Left cardiac atrium (tissue), 4 donors: ENCODE data around the gene CAMSAP1. TPM values are rescaled to one million over a fixed set of nuclear protein-coding genes. Genes with fewer than 3 reads are reported as not detected.

Experiments
- ATAC-seq, 2 donors: fragments of 200-7000 bp; cut with Tn5 transposase; one replicate each; pipeline ENCODE4 v1.9.1; 2020; ENCODE audit warnings: mild to moderate bottlenecking in 2 of 2, moderate library complexity in 2 of 2
- DNase-seq: peaks from one replicate; pipeline ENCODE4 v3.0.0-alpha.2; 2020
- intact Hi-C, 2 donors: fragments of 100-400 bp; cut with DNase I; formaldehyde crosslinking; loops; one replicate each; pipeline versions ENCODE4 v1.14.1 to v1.15.1; 2022 to 2023
- total RNA-seq, 2 donors: library from RNA; stranded (reverse); fragmentation: NEBNext Ultra II Directional; extraction: Animal tissue kit (Norgen Biotek cat#: 25700); gene quantifications; one replicate each; pipeline ENCODE4 v1.2.1, GENCODE V29; 2021
- donor health status: DM: no; HTN: yes; CAD: no.
- donor health status: DM: no; HTN: yes; CAD: no; lungs with severe emphysema.
- donor health status: DM: yes; HTN: yes; CAD: no.
- donor health status: Dilated cardiomyopathy.

CAMSAP1 gene
- total RNA-seq, 2 donors from 2014 or later = 17.2 to 17.6 TPM

DNA sequence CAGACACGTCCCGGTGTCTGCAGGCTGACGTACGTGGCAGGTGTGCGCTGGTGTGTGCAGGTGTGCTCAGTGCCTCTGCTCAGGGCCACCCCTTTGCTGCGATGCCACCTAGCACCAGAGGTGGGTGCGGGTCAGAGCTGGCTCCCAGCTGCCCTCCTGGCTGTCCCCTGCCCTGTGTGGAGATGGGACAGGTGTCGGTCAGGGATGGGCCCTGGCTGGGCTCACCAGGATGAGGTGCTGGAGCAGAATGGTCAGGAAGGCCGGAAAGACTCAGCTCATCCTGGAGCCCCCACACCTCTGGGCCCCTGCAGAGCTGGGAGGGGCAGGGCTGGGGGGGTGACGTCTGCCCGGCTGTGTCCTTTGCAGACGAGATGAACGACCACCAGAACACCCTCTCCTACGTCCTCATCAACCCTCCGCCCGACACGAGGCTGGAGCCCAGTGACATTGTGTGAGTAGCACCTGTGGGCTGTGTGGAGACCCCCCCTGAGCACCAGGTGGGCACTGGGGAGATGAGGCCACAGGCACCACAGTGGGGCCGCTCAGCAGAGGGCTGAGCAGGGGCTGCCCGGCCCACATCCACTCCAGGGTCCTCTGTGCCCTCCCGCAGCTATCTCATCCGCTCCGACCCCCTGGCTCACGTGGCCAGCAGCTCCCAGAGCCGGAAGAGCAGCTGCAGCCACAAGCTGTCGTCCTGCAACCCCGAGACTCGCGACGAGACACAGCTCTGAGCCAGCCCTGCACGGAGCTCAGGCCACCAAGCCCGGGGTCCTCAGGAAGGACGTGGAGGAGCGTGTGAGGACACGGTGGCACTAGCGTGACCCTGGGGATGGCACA is 115.7 kb downstream of the CAMSAP1 start:
- DNase-seq (no peak), ATAC-seq (no peak)
- intact Hi-C loops = loop anchor here in 1 of 2 donors (10.0 kb wide), 1 partner anchor 333 kb away; no protein-coding TSS in a partner anchor

DNA sequence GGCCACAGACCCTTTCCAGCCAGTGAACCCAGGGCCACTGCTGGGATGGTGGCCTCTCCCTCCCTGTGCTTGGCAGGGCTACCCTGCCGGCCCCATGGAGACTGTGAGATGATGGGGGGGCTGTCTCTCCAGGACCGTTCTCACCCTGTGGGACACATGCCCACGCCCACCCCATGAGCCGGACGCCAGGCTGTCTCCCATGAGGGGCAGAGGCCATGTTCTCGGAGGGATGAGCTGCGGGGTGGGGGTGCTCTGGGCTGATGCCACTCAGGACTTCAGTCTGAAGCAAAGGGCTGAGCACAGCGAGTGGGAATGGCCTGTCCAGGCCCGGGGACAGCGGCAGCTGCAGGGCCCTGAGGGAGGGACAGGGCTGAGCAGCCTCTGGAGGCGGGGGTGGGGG is 116.5 kb downstream of the CAMSAP1 start:
- DNase-seq (no peak), ATAC-seq (no peak)
- intact Hi-C loops = loop anchor here in 1 of 2 donors (10.0 kb wide), 1 partner anchor 334 kb away; no protein-coding TSS in a partner anchor

DNA sequence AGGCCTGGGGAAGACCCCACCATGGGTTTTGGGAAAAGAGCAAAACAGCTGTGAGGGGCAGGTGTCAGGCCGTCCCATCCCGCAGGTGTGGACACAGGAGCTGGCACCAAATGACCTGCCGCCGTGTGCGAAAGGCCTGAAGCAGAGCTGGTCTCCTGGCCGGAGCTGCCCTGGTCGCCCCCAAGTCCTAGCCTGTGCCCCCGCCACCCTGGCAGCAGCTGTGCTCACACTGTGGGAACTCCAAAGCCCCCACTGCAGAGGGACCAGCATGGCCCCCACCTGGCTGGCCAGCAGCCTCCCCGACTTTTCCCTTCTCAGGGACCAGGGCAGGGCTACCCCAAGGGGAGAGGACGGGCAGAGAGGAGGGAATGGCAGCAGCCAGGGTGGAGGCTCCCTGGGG is 117.0 kb downstream of the CAMSAP1 start:
- ATAC-seq = no peak
- intact Hi-C loops = loop anchor here in 1 of 2 donors (10.0 kb wide), 1 partner anchor 334 kb away; no protein-coding TSS in a partner anchor
- DNase-seq = no peak

DNA sequence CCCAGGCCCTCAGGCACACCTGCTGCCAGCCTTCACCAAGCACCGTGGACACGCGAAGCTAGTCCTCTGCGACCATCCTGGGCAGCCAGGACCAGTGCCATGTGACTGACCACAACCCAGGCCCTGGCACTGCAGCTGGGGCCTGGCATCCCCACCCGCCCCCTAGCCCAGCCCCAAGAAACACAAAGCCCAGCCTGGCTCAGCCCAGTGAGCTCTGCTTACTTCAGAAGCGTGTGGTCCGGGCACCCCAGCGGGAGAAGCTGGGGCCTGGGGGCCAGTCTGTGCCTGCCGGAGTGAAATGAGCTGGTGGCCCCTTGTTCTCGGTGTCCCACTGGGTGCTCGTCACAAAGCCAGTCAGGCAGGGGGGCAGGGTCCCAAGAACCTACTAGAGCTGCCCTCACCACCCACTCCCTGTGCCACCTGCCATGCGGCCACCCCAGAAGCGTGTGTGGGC is 117.5 kb downstream of the CAMSAP1 start:
- DNase-seq (no peak), ATAC-seq (no peak)
- intact Hi-C loops = loop anchor here in 1 of 2 donors (10.0 kb wide), 1 partner anchor 335 kb away; no protein-coding TSS in a partner anchor

DNA sequence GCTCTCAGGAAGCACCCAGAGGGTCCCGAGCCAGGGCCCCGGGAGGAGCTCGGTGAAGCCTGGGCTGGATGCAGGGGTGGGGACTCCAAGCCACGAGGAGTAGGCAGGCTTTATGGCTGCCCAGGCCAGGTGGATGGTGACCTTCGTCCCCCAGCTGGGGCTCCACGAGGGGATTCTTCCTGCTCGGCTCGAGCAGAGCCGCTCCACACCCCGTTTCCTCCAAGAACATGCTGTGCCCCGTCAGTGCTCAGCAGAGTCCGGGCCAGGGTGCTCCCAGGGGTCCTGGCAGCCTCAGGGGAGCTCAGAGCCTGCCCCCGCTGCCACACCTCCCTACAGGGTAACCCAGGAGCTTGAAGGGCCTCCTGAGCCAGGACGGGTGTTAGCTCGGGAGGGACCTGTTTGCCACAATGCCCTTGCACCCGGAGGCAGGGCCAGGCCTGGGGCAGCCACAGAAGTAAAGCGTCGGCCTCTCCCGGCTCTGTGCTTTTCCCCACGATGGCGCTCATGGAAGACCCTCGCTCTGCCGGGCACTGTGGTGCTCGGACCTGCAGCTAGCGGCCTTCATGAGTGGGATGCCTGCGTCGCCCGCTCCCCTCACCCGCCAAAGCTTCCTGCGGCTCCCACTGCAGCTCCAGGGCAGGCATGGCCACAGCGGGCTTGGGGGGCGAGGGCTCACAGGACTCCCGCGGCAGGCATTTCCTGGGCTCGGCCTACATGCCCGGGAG is 118.6 kb downstream of the CAMSAP1 start:
- ATAC-seq (no peak), DNase-seq (no peak)
- intact Hi-C loops = no loop called here

DNA sequence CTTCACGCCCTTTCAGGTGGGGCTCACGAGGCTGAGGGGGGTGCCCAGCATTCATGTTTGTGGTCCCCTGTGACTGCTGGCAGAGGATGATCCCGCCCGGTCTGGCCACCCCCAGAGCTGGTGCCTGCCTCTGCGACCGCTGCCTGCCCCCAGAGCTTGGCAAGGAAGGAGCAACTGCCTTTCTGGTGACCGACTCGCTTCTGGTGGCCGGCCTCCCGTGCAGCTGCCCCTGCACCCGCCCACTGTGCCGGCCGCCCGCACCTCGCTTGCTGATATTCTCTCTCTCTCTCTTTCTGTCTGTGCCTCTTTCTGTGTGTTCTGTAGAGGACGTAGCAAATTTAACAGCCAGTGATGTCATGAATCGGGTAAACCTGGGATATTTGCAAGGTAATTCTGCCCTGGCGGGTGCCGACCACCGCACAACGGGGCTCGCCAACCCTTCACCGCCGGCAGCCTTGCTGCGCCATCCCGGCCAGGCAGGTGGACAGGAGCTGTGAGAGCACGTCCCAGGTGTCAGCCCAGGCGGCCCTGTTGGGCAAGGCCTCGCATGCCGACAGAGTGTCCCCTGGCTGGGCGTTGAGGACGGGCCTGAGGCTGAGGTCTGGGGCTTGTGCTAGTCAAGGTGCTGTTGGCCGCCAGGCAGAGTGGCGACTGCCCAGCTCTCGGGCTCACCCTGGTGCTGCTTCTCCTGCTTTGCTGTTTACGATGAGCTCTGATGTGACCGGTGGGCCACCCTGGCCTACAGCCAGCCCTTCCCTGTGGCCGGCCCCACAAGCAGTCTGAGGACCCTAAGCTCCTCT is 119.4 kb downstream of the CAMSAP1 start:
- DNase-seq = no peak
- intact Hi-C loops = no loop called here
- no peak for ATAC-seq

DNA sequence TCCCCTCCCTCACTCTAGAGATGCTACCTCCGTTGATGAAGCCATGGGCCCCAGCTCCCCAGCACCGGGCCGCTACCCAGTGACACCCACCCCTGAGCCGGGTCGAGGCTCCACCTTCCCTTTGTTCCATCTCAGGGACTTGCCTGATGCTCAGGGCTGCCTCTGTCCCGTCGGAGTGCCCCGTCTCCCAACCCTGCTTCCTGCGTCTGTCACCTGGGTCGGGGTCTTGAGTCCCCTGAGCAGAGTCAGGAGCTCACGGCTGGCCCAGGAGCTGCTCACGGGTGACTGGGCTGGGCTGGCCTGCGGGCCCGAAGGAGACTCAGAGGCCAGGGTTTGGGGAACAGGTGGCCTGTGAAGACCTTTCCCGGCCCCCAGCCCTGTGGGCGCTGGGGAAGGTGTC is 120.0 kb downstream of the CAMSAP1 start:
- no peak for DNase-seq
- ATAC-seq = no peak

DNA sequence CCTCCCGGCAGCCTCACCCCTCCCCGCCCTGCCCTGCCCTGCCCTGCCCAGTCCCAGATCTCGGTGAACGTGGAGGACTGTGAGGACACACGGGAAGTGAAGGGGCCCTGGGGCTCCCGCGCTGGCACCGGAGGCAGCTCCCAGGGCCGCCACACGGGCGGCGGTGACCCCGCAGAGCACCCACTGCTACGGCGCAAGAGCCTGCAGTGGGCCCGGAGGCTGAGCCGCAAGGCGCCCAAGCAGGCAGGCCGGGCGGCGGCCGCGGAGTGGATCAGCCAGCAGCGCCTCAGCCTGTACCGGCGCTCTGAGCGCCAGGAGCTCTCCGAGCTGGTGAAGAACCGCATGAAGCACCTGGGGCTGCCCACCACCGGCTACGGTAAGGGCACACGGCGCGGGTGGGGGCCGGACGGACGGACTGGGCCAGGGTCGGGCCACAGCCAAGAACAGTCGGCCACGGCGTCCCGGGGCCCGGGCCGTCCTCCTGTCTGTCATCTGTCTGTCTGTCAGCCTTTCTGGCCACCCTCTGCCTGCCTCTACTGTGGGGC is 121.1 kb downstream of the CAMSAP1 start:
- intact Hi-C loops = no loop called here
- ATAC-seq = no peak
- DNase-seq = no peak

More for the DNA sequence above, 120.0 kb downstream of the CAMSAP1 start:
- intact Hi-C loops = no loop called here

DNA sequence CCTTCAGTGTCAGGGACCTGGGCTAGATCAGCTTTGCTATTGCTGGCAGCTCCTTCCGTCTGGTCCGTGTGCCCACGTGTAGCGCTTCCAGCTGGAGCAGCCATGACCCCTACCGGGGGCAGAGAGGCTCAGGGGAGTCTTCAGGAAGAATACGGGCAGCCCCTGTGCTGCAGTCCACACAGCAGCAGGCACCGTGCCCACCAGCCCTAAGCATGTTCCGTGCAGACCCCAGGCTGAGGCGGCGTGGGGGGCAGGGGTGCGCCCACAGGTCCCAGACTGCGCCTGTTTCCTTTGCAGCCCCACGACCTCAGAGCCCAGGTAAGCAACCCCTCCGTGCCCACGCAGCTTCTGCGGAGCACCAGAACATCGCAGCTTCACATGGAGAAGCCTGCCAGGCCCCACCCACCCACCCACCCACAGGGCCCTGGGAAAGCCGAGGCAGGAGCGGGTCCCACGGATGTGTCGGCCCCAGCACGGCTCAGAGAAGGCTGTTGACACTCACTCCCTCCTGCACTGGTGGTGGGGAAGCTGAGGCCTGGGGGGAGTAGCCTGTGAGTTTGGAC is 122.3 kb downstream of the CAMSAP1 start:
- DNase-seq = no peak
- no peak for ATAC-seq
- intact Hi-C loops = no loop called here

DNA sequence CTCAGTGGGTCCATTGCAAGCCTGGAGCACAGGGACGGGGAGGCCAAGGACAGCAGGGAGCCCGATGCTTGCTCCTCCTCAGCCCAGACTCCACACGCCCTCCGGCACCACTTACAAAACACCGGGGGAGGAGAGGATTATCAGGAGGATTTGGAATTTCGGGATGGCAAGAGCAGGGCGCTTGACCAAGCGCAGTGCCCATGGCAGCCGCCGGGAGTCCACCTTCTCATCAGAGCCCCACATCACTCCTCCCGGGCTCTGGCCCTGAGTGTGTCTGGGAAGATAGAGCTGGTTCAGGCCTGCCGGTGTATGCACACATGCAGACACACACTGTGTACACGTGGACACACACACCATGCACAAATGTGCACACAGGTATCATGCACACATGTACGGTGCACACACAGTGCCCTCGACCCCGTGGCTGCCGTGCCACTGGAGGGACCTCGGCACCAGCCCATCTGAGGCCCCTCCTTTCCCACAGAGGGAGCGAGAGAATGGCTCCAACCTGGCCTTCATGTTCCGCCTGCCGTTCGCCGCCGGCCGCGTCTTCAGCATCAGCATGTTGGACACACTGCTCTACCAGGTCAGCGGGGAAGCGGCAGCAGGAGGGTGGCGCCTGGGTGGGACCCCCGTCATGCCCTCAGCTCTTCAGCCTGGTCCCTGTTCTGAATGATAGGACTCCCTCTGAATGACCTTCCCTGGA is 123.7 kb downstream of the CAMSAP1 start:
- intact Hi-C loops = no loop called here
- no peak for DNase-seq
- ATAC-seq = no peak

DNA sequence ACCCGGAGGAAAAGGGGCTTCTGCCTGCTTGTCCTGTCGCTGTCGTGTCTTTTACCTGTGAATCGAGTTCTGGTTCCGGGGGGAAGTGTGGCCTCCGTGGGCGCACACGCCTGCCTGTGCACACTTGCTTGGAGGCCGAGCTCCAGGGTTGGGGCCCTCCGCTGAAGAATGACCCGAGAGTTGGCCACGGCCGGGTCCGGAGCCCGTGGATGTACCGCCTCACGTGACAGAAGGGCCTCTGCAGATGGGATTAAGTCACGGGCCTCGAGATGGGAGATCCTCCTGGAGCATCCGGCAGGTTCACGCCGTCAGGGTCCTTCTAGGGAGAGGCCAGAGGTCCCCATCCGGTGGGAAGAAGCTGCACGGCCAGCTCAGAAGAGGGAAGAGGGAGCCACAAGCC is 124.4 kb downstream of the CAMSAP1 start:
- intact Hi-C loops = no loop called here
- DNase-seq = no peak
- no peak for ATAC-seq

DNA sequence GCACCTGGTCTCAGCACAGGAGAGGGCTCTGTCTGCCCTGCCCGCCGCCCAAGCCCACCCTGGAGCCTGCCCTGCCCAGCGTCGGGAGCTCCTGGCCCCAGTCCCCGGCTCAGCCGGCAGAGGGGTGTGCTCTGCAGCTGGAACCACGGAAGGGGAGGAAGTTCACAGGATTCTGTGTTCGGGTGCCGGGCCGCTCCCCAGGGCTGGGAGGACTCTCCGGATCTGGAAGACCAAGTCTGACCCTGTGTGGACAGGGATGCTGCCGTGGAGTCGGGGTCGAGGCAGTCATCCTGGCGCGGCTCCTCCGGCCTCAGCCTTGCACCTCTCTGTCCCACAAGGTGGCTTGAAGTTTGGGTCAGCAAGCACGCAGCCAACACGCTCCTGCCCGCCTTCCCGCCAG is 126.7 kb downstream of the CAMSAP1 start:
- DNase-seq (no peak), ATAC-seq (no peak)
- intact Hi-C loops = no loop called here

DNA sequence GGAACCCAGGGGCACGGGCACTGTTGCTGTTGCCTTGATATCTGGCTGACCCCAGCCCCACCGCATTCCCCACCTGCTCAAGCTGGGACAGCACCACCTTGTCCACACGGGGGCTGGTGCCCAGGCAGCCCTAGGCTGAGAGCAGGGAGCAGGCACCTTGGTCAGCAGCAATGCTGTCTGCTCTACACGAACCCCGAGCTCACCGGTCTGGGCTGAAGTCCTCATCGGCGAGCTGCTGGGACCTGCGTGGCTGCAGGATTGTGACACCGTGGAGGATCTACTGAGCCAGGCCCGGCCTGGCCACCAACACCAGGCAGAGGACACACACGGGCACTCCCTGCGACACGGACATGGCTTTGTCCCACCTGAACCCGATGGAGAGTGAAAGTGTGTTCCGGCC is 127.3 kb downstream of the CAMSAP1 start:
- no peak for DNase-seq
- ATAC-seq = no peak

DNA sequence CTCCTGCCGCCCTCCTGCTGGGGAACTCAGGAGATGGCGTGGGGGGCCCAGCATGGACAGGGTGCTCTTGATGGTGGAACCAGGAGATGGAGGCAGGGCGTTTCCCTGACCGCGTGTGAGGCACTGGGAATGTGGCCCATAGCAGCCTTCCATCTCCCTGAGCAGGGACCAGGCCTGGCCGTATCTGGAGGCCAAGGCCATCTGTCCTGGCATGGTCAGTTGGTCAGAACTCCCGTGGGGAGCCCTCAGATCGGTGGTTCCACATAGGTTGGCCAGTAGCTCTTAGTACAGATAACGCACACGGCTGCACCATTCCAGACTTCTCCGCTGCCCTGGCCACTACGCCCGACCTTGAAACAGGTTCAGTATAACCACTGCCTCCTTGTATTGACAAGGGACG is 127.8 kb downstream of the CAMSAP1 start:
- no peak for DNase-seq
- ATAC-seq = no peak
- intact Hi-C loops = no loop called here

More for the DNA sequence above, 127.3 kb downstream of the CAMSAP1 start:
- intact Hi-C loops = no loop called here

DNA sequence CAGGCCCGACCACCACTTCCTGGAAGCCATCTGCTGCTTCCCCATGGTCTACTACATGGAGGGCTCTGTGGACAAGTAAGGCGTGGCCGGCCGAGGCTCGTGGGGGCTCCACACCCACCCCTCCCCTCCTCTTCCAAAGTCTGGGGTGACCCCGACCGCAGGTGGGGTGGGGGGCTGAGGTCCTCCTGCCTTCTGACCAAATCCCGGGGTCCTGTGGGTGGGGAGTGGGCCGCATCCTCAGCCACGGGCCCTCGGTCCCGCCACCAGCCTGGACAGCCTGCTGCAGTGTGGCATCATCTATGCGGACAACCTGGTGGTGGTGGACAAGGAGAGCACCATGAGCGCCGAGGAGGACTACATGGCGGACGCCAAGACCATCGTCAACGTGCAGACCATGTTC is 128.9 kb downstream of the CAMSAP1 start:
- DNase-seq = no peak
- intact Hi-C loops = no loop called here
- no peak for ATAC-seq

DNA sequence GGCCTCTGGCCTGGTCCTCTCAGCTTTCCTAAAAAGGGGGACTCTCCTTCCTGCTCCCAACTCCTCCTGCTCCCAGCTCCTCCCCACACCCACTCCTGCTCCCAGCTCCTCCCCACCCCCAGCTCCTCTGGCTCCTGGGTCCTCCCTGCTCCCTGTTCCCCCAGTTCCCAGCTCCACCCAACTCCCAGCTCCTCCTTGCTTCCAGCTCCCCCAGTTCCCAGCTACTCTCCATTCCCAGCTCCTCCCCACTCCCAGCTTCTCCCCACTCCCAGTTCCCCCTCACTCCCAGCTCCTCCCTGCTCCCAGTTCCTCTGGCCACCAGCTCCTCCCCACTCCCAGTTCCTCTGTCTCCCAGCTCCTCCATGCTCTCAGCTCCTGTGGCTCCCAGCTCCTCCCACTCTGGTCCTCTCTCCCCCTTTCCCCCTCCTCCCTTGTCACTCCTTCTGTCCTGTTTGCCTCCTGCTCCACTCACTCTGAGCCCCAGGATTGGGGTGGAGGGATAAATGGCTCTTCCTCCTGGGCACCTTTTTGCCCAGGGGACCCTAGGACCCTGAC is 129.6 kb downstream of the CAMSAP1 start:
- ATAC-seq (no peak), DNase-seq (no peak)
- intact Hi-C loops = no loop called here

DNA sequence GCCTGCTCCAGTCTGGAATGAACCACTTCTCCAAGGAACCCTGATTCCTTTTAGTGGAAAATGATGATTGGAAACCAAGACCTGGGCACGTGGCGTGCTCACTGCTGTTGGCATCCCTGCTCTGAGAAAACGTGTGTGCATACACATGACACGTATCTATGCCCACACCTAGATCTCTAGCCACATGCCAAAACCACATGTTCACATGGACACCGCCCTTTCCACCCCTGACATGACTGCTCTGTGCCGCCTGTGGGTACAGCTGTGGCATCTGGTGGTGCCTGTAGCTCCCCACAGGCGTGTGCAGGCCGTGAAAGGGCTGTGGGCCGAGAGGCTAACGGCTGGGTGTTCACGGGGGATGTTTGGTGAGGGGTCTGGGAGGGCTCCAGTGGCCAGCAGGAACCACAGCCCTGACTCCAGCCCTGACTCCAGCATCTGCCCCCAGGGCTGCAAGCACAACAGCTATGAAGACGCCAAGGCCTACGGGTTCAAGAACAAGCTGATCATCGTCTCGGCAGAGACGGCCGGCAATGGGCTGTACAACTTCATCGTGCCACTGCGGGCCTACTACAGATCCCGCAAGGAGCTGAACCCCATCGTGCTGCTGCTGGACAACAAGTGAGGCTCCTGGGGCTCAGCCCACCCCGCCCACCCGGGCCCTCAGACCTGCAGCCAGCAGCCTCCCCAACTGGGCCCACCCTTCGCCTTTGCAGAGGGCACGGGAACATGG is 130.3 kb downstream of the CAMSAP1 start:
- intact Hi-C loops = no loop called here
- DNase-seq = no peak
- ATAC-seq = no peak
